NT2/D1 (cell line): ENCODE results near the gene HRH1.

Experiments used
- SUZ12 ChIP-seq: IDR thresholded peaks from 2 replicates; pipeline ENCODE4 v1.6.1; 2011; ENCODE audit not compliant: insufficient read length, insufficient read depth; ENCODE audit errors: extremely low read depth
- YY1 ChIP-seq: IDR thresholded peaks from 2 replicates; pipeline ENCODE4 v1.6.1; 2011; ENCODE audit not compliant: insufficient read length, insufficient read depth
- ZNF274 ChIP-seq: IDR thresholded peaks from 2 replicates; pipeline ENCODE4 v1.6.1; 2011; ENCODE audit warnings: mild to moderate bottlenecking, low read depth, low read length

- TF ChIP-seq SUZ12 (no peak), YY1 (no peak), ZNF274 (no peak)
These were observed 104.7 kb downstream of the HRH1 start for GRCh38 chr3:11258958-11259357.
